GM12801 (cell line): Measurements from ENCODE around the gene ZFHX2.

Source experiments
- TF ChIP-seq, protein P1 (sequence below): IDR thresholded peaks from one replicate; pipeline ENCODE4 v1.5.1; 2011; ENCODE audit warnings: control low read depth; ENCODE audit not compliant: insufficient read length; ENCODE audit errors: extremely low read depth

The ZFHX2 gene

GRCh38 chr14:23555533-23555881 is 3.9 kb upstream of the ZFHX2 start:
- TF ChIP-seq, protein P1, sequence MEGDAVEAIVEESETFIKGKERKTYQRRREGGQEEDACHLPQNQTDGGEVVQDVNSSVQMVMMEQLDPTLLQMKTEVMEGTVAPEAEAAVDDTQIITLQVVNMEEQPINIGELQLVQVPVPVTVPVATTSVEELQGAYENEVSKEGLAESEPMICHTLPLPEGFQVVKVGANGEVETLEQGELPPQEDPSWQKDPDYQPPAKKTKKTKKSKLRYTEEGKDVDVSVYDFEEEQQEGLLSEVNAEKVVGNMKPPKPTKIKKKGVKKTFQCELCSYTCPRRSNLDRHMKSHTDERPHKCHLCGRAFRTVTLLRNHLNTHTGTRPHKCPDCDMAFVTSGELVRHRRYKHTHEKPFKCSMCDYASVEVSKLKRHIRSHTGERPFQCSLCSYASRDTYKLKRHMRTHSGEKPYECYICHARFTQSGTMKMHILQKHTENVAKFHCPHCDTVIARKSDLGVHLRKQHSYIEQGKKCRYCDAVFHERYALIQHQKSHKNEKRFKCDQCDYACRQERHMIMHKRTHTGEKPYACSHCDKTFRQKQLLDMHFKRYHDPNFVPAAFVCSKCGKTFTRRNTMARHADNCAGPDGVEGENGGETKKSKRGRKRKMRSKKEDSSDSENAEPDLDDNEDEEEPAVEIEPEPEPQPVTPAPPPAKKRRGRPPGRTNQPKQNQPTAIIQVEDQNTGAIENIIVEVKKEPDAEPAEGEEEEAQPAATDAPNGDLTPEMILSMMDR: no peak

GRCh38 chr14:23550812-23551265 is 726 bp downstream of the ZFHX2 start:
- TF ChIP-seq, protein P1: no peak

DNA sequence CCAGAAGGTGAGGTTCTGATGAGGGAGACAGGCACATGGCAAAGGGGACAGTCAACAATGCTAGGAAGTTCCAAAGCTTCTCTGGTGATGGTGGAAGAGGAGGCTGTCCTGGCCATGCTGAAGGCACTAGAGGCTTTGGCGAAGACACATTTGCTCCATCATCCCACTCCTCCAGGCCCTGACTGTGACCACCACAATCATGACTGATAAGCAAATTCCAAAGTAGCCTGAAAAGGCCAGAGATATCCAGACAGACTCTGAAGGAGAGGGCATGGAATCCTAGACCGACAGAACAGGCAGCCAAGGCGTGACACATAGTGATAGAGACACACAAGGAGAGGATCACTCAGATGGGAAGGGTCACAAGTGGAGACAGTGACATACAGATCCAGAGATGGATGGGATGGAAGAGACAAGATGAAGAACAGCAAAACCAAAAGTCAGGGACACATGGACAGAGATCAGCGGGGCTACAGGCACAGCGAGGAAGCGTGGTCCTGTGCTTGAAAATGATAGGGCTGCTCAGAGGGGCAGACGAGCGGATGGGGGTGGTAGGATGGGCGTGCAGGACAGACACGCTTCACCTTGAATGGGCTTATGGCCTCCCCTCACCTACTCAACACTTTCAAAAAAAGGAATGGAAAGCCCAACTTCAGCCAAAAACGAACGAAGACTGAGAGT is 1.3 kb downstream of the ZFHX2 start:
- TF ChIP-seq, protein P1: no peak

GRCh38 chr14:23548351-23549318 is 2.9 kb downstream of the ZFHX2 start:
- TF ChIP-seq, protein P1: no peak

DNA sequence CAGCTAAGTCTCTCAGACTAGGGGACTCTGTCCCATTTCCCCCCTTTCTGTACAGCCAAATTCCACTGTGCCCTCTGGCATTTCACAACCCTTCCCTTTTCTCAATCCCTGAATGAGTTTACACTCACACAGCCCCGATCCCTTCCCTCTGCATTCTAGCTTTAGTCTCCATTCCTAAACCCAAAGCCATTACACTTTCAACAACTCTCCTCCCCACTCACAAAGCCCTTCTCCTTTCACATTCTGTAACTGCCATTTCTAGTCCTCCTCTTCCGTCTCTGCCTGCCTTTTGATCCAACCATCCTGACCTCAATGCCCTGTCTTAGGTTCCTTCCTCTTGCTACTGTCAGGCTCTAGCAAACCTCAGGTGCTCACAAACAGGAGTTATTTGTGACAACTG is 3.6 kb downstream of the ZFHX2 start:
- TF ChIP-seq, protein P1: no peak

GRCh38 chr14:23546450-23547035 is 5.0 kb downstream of the ZFHX2 start:
- TF ChIP-seq, protein P1: no peak

- TF ChIP-seq, protein P1: no peak
Observed at GRCh38 chr14:23545740-23546365, 5.7 kb downstream of the ZFHX2 start.
